ENCODE data around the gene TP63.

TP63 gene

DNA sequence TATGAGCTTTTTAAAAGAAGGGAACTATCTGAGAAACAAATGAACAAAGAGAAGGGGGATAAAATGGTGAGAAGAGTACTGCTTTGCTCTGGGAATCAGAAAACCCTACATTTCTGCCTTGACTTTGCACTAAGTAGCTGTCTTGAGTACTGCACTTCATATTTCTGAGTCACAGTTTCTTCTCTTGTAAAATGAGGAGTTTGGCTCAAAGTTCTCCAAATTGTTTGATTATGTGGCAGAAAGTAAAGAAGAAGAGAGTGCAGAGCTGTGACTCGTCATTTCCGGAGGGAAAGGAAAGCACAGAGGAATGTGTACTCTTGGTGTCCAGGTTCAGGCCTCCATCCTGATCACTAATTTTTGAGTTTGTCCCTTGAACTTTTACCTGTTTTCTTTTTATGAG is 54.7 kb downstream of the TP63 start:
- no peak for DNase-seq

DNA sequence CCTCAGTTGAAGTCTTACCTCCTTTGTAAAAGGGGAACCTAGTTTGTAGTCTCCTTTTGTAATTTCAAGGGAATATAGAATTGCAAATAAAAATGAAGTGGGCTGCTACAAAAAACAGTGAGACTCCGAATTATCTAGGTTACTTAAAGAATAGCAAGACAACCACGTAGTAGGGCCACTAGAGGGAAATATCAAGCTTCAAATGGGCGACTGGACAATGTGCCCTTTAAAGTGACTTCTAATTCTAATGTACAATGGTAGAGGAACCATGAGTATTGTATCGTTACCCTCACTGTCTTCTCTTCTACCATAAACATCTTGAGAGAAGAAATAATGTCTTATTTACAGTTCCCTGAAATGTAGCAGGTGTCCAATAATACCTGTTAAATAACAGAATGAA is 56.3 kb downstream of the TP63 start:
- DNase-seq, result no peak

DNA sequence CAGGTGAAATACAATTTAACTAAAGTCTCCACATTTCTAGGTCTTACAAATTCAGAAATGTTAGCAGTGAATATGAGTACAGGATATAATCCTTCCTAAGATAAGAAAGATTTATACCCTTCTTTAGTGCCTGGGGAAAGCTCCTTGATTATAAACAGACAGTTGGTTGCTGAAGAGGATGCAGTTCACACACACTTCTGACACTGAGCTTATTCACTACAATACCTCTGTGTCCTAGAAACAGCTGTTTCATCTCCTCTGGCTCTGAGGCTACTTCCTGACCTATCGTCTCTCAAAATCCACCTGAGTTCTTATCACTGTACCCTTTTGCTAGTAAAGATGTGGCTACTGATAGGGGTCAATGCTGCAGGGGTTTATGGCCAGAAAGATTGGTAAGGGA is 57.1 kb downstream of the TP63 start:
- no peak for DNase-seq

GRCh38 chr3:189689625-189690024 is 58.4 kb downstream of the TP63 start:
- no peak for DNase-seq

GRCh38 chr3:189690237-189690636 is 59.0 kb downstream of the TP63 start:
- DNase-seq, result no peak

DNA sequence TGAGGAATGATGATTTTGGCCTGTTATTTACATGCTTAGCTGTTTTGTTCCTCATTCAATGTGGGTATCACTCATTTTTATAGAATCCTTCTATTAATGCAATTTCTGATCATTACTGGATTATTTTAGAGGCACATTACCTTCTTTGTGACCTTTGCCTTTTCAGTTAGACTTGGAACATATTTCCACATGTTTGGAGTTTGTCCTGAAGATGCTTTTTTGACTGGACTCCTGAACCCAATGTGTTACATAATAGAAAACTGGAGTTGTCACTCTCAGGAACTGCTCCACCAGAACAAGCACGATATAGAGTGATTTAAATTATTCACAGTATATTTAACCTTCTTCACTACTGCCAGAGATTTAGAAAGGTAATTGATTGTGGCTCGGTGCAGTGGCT is 59.5 kb downstream of the TP63 start:
- no peak for DNase-seq

DNA sequence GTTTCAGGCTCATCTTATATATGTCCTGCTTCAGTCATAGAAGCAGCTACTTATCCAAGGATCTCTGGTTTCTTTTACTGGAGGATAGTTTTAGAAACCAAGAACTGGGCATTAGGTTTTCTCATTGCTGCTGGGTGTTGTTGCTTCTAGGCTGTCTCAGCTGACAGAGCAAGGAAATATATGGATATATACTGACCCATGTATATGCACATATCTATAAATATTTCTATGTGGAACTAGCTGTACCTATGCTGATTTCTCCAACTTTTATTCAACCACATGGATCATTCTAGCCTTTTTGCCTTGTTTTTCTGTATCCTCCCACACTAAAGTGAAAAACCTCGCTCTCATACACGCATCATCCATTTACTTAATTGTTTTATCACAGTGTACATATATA is 64.2 kb downstream of the TP63 start:
- no peak for DNase-seq

DNA sequence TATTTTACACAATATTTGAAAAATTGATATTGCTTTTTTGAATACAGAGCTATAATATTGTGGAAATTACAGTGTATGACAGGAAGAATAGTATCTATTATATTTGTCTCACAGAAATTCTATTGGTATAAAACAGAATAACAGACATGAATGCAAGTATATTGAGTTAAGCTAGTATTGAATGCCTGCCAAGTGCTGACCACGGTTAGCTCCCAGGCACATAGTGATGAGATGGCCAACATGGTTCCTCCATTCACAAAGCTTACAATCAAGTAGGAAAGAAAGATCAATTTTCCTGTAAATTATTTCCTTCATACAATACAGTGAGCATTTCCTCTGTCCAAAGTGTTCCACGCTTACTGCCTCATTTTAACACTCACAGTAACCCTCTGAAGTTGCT is 67.6 kb downstream of the TP63 start:
- no peak for DNase-seq

DNA sequence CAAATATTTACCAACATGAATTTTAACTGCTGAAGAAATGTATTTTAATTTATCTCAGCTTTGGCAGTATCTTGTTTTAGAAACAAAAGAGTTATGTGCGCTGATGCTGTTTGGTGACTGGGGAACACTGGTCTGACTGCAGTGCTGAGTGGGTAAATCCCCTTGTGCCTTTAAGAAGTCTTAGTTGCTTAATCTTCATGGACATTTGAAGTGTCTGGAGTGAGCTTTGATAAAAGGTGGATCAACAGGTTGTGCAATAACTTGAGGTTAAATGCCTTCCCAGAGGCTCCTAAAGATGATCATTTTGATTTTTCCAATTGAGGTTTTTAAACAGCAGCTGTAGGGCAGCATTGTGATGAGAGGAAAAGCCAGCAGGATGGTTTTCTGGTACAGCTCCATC is 68.7 kb downstream of the TP63 start:
- DNase-seq, result no peak

- DNase-seq, result no peak
Observed at GRCh38 chr3:189702066-189702646, 71.0 kb downstream of the TP63 start.

- DNase-seq, result no peak
Observed at GRCh38 chr3:189703865-189704264, 72.7 kb downstream of the TP63 start.

DNA sequence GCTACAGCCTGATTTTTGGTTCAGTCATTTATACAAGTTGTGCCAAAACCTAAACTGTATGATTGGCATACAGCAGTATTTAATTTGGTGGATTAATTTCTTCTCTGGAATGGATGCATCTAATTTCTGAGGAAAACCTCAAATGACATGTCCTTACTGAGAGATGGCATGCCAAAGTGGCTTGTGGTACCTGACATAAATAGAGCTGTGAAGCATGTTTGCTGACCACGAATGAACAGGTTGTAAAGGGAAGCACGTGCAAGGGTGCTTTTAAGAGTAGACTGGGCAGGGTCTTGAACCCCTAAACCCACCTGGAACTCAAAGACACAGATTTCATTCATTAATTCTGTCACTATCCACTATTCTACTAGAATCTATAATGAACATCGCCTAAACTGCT is 77.2 kb downstream of the TP63 start:
- DNase-seq, result no peak

DNA sequence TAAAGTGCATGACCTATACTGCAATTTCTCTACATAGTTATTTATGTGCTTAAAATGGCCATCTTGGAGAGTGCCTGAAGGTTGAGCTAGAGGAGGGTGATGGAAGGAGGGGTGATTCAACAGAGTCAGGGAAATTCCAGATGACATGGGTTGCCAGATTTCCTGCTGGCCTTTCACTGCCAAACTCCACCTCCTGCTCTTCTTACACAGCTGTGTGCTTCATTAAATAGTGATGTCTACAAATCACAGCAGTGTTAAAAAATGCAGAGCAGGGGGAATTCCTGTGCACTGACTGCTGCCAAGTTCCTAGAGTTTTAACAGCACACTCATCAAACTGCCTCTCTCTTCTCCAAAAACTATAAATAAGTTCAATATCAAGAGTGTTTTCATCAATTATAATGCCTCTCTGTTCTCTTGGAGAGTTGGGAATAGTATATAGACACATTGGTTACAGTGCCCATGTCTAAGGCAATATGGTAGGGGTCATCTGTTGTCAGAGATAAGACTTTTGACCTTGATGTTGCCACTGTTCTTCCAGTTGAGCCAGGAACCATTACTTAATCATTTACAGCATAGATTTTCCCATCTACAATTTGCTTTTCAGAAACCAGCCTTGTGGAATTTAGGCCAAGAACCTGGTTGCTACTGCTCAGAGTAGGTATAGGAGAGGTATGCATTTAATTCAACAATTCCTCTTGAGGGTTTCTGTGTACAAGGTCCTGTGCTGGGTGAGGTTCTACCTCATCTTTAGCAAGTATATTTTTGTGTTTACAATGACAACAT is 79.6 kb downstream of the TP63 start:
- DNase-seq, result no peak

DNA sequence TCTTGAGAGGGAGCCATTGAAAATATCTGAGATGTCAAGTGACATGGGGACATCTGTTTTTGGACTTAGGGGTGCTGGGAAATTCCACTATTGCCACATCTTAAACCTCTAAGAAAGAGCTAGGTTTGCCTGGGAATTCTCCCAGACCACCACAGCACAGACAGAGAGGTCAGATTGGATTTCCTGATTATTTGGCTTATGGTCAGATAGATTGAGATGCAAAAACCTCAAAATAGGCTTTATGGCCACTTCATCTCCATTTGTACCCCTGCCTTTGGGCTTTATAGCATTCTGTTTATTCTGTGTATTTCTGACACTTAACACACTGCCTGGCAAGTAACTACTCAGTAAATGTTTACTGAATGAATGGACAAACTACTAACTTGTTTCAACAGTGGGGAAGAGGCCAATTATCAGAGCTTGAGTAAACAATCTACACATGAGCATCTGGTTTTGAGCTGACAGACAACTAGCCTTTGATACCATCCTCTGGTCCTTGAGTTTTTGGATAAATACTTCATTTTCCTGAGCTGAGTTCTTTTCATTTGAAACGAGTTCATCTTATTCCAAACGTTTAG is 81.8 kb downstream of the TP63 start:
- DNase-seq, result no peak

DNA sequence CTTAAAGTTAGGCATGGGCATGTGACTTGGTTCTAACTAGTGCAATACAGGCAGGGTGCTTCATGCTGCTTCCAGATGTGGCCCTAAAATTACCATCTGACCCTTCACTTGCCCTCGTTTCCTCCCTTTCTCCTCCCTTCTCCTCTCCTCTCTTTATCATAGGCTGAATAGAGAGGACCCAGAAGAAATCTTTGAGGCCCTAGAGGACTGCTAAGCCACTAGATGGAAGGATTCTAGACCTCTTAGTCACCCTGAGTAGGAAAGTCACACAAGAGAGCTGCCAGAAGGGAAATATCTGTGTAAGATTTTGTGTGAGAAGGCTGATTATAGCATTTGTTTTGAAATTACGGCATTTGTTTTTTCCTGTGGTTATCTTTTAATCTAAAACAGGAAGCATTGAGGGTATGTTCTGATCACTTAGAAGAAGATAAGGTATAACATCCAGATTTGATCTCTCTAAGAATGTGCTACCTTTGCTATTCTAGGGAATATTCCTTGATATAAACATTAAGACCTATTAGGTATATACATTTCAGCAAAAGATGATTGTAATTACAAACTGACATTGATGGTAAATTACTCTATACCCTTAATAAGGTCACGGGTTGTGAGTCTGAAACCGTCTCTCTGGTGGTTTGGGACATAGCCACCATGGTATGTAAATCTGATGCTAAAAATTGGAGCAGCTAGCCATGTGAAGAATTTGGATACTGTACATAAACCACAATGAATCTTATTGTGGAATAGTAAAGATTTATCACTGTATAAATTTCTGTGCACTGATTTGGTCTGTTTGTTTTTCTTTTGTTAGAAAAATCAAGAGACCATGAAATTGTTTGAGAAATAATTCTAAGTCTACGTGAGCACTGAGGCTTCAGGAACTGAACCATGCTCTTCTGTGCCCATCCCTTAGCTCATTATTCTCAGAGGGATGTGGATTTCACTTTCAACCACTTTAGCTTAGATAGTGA is 84.1 kb downstream of the TP63 start:
- no peak for DNase-seq

DNA sequence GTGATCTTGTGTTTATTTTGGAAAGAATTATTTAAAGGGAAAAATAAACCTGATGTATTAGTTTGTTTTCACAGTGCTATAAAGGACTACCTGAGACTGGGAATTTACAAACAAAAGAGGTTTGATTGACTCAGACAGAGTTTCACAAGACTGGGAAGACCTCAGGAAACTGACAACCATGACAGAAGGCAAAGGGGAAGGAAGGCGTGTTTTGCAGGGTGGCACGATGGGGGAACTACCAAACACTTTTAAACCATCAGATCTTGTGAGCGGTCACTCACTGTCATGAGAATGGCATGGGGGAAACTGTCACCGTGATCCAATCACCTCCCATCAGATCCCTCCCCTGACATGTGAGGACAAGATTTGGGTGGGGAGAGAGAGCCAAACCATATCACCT is 87.0 kb downstream of the TP63 start:
- no peak for DNase-seq

DNA sequence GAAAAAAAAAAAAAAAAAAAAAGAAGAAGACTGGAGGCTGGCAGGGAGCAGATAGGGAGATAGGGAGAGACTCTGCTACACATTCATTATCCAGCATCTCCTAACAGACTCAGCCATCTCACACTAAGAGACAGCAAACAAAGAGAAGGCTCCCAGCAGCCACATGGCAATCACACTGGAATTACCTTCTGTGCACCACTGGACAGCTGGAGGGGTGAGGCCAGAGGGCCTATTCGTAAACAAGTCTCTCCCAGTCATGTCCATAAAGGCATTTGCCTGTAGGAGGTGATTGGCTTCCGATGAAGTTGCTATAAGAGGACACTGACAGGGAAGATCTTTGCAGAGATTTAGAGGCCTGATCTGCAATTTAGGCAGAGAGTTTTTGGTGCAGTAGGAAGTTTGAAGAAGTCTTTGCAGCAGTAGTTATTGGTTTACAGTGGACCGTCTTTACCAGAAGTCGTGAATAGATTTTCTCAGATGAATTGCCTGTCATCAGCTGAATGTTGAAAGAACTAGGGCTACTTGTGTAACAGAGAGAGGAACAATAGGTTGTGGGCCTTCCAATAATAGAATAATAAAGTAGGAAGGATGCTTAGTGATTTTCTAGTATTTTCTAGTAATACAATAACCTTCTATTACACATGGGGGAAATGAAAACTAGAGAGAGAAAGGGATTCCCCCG is 89.7 kb downstream of the TP63 start:
- DNase-seq, result no peak

- no peak for DNase-seq
Observed at GRCh38 chr3:189721873-189722665, 90.9 kb downstream of the TP63 start.

GRCh38 chr3:189724356-189724755 is 93.2 kb downstream of the TP63 start:
- no peak for DNase-seq

DNA sequence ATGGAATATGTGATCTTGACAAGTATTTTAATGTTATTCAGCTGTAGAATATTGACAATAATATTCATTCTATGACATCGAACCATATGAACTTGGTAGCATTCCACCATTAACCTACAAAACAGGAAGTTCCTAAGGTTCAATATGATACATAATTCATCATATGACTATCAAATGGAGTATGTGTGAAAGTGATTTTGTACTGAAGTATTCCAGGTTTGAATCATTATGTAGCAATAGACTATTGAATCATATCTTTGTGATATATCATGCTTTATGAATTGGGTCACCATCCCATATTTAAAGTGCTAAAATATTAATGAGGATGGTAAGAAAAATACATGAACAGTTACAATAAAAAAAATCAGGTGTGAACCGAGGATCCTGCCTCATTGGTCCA is 95.1 kb downstream of the TP63 start:
- no peak for DNase-seq

DNA sequence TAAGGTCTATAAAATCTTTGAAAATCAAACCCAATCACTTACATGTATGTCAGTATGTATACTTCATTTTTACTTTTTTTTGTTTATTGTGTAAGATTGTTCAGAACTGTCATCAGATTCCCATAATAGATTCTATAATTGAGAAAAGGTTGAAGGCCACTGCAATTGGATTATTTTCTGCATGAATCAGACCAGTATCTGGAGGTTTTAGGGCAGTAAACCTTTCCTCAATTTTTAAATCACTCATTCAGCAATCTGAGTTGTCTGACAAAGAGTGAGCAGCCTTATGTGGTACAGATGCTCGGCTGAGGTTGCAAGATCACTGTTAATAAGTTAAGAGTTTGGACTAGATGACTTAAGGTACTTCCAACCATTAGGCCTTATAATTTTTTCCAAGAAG is 96.0 kb downstream of the TP63 start:
- DNase-seq, result no peak

DNA sequence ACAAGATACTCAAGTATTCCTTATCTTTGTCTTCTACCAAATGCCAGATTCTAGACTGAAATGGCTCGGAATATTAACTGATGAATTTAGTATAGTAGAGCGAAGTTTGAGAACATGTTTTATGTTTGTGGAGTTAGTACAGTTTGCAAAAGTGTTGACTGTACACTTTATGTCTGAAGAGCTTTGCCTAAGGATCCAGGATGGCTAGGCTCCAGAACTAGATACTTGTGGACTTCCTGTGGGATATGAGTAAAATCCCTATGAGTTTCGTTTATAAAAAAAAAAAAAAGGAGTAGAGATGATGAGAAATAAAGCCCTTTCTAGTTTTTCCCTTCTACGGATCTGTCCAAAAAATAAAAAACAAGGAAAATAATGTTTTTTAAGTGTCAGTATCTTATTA is 96.7 kb downstream of the TP63 start:
- DNase-seq, result no peak
